Omental fat pad (tissue), 4 donors: ENCODE data around the gene HDAC9. TPM values are rescaled to one million over a fixed set of nuclear protein-coding genes. Genes with fewer than 3 reads are reported as not detected.
A peak's percentile ranks its signal among the peaks of the same experiment; 100 is the strongest.

Source experiments
- ATAC-seq: fragments of 150-250 bp; one replicate; pipeline ENCODE4 v1.9.1; 2016; ENCODE audit warnings: mild to moderate bottlenecking, moderate library complexity; ENCODE audit not compliant: low FRiP score
- DNase-seq: peaks from one replicate; pipeline ENCODE4 v3.0.0-alpha.2; 2019; ENCODE audit warnings: low spot score
- total RNA-seq, 4 donors: library from RNA; depleted of rRNA; stranded (reverse); fragments of >200 nt; gene quantifications; one replicate each; pipeline ENCODE4 v1.1.0, GENCODE V29; 2016
- TF ChIP-seq, protein P1 (sequence below), 3 donors: fragments of 450-650 bp; IDR thresholded peaks; one replicate each; pipeline ENCODE4 v1.5.1; 2016 to 2017; ENCODE audit warnings: antibody characterized with exemption in 3 of 3, mild to moderate bottlenecking in 3 of 3, moderate library complexity in 2 of 3

HDAC9 gene
- total RNA-seq, 4 donors from 2014 or later: 15.6 to 51.5 (median 24.1) TPM

DNA sequence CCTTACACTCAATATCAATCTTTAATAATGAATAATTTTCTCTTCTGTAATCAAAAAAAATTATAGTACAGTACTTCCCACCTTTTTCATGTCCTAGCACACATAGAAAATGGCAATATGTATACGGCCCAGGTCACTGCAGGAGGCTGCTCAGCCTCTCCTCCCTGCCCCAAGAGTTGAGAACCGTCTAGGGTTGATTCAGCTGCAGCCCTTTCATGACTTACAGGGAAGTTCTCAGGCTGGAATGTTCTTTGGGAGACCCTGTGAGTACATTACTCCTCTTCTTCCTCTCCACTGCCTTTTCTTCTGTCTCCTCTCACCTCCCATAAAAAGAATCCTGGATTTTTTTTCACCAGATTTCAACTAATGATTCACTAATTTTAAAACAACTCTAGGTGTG is 180.0 kb downstream of the HDAC9 start:
- ATAC-seq (no peak), DNase-seq (no peak)
- TF ChIP-seq, protein P1, sequence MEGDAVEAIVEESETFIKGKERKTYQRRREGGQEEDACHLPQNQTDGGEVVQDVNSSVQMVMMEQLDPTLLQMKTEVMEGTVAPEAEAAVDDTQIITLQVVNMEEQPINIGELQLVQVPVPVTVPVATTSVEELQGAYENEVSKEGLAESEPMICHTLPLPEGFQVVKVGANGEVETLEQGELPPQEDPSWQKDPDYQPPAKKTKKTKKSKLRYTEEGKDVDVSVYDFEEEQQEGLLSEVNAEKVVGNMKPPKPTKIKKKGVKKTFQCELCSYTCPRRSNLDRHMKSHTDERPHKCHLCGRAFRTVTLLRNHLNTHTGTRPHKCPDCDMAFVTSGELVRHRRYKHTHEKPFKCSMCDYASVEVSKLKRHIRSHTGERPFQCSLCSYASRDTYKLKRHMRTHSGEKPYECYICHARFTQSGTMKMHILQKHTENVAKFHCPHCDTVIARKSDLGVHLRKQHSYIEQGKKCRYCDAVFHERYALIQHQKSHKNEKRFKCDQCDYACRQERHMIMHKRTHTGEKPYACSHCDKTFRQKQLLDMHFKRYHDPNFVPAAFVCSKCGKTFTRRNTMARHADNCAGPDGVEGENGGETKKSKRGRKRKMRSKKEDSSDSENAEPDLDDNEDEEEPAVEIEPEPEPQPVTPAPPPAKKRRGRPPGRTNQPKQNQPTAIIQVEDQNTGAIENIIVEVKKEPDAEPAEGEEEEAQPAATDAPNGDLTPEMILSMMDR (IDR thresholded peaks at IDR 0.05): no peak

DNA sequence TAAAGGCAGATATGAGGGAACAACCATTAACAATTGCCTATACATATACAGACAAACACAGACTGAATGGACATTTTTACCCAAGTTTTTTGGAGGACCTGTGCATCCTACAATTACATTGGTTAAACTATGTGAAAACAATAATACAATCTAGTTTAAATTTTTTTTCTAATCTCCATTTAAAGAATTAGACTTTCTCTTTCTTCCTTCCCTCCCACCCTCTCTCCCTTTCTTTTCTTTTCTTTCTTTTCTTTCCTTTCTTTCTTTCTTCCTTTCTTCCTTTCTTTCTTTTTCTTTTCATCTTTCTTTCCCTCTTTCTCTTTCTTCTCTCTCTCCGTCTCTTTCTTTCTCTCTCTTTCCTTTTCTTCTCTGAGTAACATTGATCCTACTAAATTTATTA is 183.7 kb downstream of the HDAC9 start:
- TF ChIP-seq, protein P1 (IDR thresholded peaks at IDR 0.05): no peak
- ATAC-seq (no peak), DNase-seq (no peak)

DNA sequence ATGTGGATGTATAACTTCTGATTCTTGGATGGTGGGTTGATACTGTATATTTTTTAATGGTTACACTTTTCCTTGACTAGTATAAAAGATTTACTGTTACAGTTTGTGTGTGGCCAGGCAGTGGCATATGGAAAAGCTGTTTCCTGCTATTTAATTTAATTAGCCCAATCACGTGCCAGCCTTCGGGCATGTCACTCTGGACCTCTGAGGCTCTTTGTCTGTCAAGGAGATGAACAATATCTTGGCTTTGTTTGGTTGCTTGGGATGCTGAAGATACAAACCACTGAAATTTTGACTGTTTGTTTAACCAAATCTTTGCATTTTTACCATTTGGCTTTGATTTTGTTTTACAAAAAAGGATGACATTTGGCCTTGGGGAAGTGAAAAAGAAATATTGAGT is 185.0 kb downstream of the HDAC9 start:
- TF ChIP-seq, protein P1 (IDR thresholded peaks at IDR 0.05): no peak
- DNase-seq (no peak), ATAC-seq (no peak)

DNA sequence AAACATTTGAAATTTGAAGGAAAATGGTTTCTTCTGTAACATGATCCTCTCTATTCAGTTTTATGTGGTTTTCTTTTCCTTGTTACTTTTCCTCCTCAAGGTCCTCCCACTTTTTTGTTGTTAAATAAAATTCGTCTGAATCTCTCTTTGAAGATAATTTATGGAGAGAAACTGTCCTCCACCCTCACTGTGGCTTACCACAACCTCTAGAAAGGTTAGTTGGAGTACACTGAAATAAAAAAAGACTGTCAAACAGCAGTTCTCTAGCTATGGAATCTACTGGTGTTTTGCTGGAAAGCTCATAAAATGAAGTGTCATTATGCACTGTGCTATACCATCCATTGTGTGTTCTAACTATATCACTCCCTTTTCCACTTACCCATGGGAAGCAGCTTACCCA is 189.4 kb downstream of the HDAC9 start:
- TF ChIP-seq, protein P1 (IDR thresholded peaks at IDR 0.05): no peak
- no peak for ATAC-seq
- DNase-seq: no peak

DNA sequence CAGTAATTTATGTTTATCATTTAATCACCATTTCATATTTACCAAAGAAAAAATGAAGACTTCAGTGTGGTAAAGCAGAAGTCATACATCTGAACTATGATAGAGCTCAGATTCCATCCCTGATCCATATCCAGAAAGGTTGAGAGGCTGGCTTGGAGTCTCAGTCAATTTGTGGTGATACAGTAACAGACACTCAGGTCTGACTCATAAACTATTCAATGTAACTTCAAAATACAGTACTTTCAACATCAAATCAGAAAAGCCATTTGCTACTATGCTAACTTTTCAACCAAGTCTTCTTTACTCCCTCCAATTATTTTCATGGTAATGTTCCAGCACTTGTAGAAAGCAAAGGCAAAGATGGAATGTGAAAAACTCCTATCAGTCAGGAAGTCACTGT is 190.4 kb downstream of the HDAC9 start:
- ATAC-seq: no peak
- TF ChIP-seq, protein P1 (IDR thresholded peaks at IDR 0.05): no peak

DNA sequence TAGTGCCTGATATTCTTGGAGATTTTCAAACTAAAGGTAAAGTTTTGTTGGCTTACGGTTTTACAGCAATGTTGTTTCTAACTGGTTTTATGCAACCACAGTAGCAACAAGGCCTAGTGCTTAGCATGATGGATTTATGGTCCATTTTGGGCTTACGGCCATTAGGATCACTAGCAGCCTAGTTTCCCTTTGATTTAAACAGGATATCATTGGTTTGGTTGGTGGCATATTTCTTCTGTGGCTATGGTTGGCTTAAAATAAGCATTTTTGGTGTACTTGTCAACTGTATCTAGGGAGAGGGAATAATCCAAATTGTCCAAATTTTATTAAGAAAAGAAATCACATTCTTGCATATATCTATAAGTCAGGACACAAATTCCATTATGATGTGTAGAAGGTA is 194.0 kb downstream of the HDAC9 start:
- DNase-seq: no peak
- TF ChIP-seq, protein P1 (IDR thresholded peaks at IDR 0.05): no peak
- ATAC-seq: no peak

More for the DNA sequence above, 190.4 kb downstream of the HDAC9 start:
- no peak for DNase-seq

DNA sequence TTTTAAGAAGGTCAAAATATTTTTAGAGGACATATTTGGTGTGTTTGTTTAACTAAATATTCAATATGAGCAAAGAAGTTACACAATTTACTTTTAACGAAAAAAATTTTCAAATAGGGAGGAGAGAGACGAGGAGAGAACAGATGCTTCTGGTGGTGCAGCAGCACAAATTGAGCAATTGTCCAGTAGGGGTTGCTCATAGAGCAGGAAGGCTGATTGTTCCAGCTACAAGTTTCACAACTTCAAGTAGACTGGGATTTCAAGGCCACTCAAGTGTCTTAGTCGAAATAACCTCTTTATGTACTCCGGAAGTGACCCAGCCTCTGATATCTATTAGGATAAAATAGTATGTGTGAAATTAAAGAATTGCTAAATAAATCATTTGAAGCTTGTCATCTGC is 197.9 kb downstream of the HDAC9 start:
- TF ChIP-seq, protein P1 (IDR thresholded peaks at IDR 0.05): no peak
- ATAC-seq (peak; percentile 82), DNase-seq (no peak)
